ENCODE measurements around the gene CNGB1. TPM values are rescaled to one million over a fixed set of nuclear protein-coding genes. Genes with fewer than 3 reads are reported as not detected.
"Not testable (repeated sequence)": the region's sequence is repeated elsewhere in the genome, so short reads cannot be mapped to it uniquely, and the experiment has no call there.

The CNGB1 gene
- total RNA-seq, 1 donor from 2014 or later = 0.19 TPM

DNA sequence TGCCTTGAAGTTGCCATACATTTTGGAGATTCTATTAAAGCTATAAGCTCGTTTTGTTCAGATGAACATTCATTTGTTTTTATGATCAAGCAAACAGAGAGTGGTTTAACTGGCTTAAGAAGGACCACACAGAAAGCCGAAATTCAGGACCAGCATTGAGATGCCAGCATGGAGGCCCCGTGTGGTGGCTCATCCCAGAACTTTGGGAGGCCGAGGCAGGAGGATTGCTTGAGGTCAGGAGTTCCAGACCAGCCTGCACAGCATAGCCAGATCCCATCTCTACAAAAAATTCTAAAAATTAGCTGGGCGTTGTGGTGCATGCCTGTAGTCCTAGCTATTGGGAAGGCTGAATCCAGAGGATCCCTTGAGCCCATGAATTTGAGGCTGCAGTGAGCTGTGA is 122.7 kb downstream of the CNGB1 start:
- no peak for DNase-seq (ENCODE audit: extremely low spot score, unreplicated experiment)
- H3K36me3 Mint-ChIP-seq = no peaks in the 10 kb centered on the region
- H3K4me1 Mint-ChIP-seq (ENCODE audit: unreplicated experiment) = peaks cover 7% of the 10 kb centered on the region
- TF ChIP-seq, protein P1, sequence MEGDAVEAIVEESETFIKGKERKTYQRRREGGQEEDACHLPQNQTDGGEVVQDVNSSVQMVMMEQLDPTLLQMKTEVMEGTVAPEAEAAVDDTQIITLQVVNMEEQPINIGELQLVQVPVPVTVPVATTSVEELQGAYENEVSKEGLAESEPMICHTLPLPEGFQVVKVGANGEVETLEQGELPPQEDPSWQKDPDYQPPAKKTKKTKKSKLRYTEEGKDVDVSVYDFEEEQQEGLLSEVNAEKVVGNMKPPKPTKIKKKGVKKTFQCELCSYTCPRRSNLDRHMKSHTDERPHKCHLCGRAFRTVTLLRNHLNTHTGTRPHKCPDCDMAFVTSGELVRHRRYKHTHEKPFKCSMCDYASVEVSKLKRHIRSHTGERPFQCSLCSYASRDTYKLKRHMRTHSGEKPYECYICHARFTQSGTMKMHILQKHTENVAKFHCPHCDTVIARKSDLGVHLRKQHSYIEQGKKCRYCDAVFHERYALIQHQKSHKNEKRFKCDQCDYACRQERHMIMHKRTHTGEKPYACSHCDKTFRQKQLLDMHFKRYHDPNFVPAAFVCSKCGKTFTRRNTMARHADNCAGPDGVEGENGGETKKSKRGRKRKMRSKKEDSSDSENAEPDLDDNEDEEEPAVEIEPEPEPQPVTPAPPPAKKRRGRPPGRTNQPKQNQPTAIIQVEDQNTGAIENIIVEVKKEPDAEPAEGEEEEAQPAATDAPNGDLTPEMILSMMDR (conservative IDR thresholded peaks at IDR 0.05) = no peak
- no peak overlapping the region for H3K4me3 Mint-ChIP-seq
- no peak overlapping the region for H3K27ac Mint-ChIP-seq
- H3K27me3 Mint-ChIP-seq = peaks cover 27% of the 10 kb centered on the region
- no peaks in the 10 kb centered on the region for H3K9me3 Mint-ChIP-seq

DNA sequence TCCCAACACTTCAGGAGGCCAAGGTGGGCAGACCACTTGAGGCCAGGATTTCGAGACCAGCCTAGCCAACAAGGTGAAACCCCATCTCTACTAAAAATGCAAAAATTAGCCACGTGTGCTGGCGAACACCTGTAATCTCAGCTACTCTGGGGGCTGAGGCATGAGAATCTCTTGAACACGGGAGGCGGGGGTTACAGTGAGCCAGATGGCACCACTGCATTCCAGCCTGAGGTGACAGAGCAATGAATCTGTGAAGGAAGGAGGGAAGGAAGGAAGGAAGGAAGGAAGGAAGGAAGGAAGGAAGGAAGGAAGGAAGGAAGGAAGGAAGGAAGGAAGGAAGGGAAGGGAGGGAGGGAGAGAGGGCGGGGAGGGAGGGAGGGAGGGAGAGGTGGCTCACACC is 124.0 kb downstream of the CNGB1 start:
- Mint-ChIP-seq H3K4me1 (ENCODE audit: unreplicated experiment) (peaks cover 11% of the 10 kb centered on the region), H3K27me3 (peaks cover 23% of the 10 kb centered on the region)
- H3K4me3 Mint-ChIP-seq; H3K36me3 Mint-ChIP-seq; DNase-seq (ENCODE audit: extremely low spot score, unreplicated experiment); H3K9me3 Mint-ChIP-seq; H3K27ac Mint-ChIP-seq: not testable (repeated sequence)

DNA sequence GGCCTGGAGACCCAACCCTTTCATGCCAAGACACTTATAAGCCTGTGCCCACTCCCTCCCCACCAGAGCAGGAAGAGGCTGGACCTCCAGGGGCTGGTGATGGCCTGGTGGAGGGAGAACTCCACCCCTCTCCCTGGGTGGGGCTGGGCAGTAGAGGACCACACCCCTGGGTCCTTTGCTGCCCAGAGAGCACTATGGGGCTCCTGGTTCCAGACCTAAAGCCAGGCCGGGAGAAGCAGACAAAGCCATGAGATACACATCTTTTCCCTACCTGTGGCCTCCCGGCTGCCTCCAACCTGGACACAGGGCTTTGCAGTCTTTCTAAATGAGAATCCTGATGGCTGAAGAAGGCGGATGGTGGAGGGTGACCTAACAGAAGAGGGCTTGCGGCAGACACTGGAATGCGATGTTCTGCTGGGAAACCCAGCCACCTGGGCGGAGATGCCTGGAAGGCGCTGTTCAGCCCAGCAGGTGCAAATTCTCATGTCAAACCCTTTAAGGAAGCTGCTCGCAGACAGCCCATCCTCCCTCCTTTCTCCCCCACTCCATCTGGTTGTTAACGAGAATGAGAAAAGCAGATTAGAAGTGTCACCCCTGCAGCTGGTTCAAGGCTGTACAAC is 124.7 kb downstream of the CNGB1 start:
- H3K9me3 Mint-ChIP-seq = no peaks in the 10 kb centered on the region
- no peak overlapping the region for H3K27ac Mint-ChIP-seq
- H3K4me3 Mint-ChIP-seq = peak overlapping the region; percentile 48
- DNase-seq (ENCODE audit: extremely low spot score, unreplicated experiment) = no peak
- no peaks in the 10 kb centered on the region for H3K36me3 Mint-ChIP-seq
- H3K4me1 Mint-ChIP-seq (ENCODE audit: unreplicated experiment) = peaks cover 11% of the 10 kb centered on the region
- peaks cover 23% of the 10 kb centered on the region for H3K27me3 Mint-ChIP-seq
- TF ChIP-seq, protein P1 (conservative IDR thresholded peaks at IDR 0.05) = no peak

DNA sequence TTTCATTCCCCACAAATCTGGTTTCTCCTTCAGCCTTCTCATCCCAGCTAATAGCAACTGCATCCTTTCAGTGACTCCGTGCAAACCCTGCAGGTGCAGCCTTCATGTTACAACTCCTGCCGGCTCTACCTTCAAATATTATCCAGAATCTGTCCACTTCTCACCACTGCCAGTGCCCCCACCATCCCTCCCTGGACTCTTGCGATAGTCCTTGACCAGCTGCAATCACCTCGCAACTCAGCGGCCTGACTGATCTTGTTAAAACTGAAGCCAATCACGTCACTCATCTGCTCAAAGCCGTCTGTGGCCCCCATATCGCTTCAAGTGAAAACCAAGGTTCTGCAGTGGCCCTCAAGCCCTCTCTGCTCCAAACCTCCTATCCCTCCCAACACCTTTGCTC is 125.8 kb downstream of the CNGB1 start:
- Mint-ChIP-seq H3K4me1 (ENCODE audit: unreplicated experiment) (peaks cover 11% of the 10 kb centered on the region), H3K27ac (no peak overlapping the region), H3K36me3 (no peaks in the 10 kb centered on the region), H3K4me3 (no peak overlapping the region), H3K9me3 (no peaks in the 10 kb centered on the region), H3K27me3 (peaks cover 23% of the 10 kb centered on the region)
- no peak for DNase-seq (ENCODE audit: extremely low spot score, unreplicated experiment)
- TF ChIP-seq, protein P1 (conservative IDR thresholded peaks at IDR 0.05) = no peak

DNA sequence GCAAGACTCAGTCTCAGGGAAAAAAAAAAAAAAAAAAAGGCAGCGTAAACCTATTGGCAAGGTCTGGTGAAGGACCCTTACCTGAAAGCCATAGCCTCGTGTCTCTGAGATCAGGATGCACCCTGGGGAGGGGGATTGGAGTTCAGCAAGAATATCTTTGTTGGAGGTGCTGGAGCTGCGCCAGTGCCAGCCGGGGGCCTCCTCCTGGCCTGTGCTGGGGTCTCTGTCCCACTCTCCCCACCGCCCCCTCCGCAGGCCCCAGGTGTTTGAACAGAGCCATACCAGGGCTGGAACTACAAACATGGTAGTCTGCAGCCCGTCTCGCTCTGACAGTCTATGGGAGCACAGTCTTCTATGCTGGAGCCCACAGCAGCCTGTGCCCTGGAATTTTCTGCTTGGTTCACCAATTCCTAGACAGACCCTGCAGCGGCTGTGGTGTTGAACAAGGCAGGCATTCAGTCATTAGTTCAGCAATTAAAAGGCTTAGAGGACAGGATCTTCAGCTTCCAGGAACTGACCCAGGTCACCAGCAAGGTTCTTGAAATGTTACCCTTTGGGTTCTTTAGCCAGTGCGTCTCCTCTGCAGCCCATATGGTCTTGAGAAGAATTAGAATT is 126.4 kb downstream of the CNGB1 start:
- Mint-ChIP-seq H3K27ac (no peak overlapping the region), H3K27me3 (peaks cover 23% of the 10 kb centered on the region), H3K4me1 (ENCODE audit: unreplicated experiment) (peaks cover 11% of the 10 kb centered on the region), H3K36me3 (no peaks in the 10 kb centered on the region), H3K9me3 (no peaks in the 10 kb centered on the region), H3K4me3 (no peak overlapping the region)
- TF ChIP-seq, protein P1 (conservative IDR thresholded peaks at IDR 0.05) = no peak
- no peak for DNase-seq (ENCODE audit: extremely low spot score, unreplicated experiment)

DNA sequence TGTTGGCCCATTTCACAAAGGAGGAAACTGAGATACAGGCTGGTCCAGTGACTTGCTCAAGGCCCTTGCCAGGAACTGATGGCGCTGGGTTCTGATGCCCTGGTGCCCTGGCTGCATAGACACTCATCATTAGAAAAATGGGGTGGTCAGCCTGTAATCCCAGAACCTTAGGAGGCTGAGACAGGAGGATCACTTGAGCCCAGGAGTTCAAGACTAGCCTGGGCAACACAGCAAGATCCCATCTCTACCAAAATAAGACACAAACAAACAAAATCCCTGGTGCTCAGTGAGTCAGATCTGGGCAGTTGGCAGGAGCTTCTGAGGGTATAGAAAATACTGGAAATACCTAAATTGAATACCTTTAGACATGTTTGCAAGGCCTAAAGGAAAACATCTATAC is 127.5 kb downstream of the CNGB1 start:
- no peak for DNase-seq (ENCODE audit: extremely low spot score, unreplicated experiment)
- H3K27me3 Mint-ChIP-seq = peaks cover 23% of the 10 kb centered on the region
- peaks cover 11% of the 10 kb centered on the region for H3K4me1 Mint-ChIP-seq (ENCODE audit: unreplicated experiment)
- no peaks in the 10 kb centered on the region for H3K36me3 Mint-ChIP-seq
- no peak overlapping the region for H3K4me3 Mint-ChIP-seq
- TF ChIP-seq, protein P1 (conservative IDR thresholded peaks at IDR 0.05) = no peak
- H3K9me3 Mint-ChIP-seq = no peaks in the 10 kb centered on the region
- no peak overlapping the region for H3K27ac Mint-ChIP-seq

Measured in type B pancreatic cell (in vitro differentiated cells).